H1 (cell line): Measurements from ENCODE around the gene DBET. TPM values are rescaled to one million over a fixed set of nuclear protein-coding genes. Genes with fewer than 3 reads are reported as not detected.
"Not testable (repeated sequence)": the region's sequence is repeated elsewhere in the genome, so short reads cannot be mapped to it uniquely, and the experiment has no call there.

Experiments used
- CTCF ChIA-PET: fragments of 300-600 bp; sonication (Branson Sonifier 250); formaldehyde crosslinking; loops from one replicate; lab custom pipeline; 2021; ENCODE audit not compliant: partially characterized antibody; lab: Charles Lee
- POLR2A ChIA-PET: fragments of 300-600 bp; sonication (Branson Sonifier 250); formaldehyde crosslinking; loops from one replicate; lab custom pipeline; 2021; ENCODE audit warnings: inconsistent platforms; ENCODE audit not compliant: partially characterized antibody; lab: Charles Lee
- DNase-seq, 2 experiments: peaks; one replicate each; pipeline versions ENCODE4 v3.0.0 to v3.0.0-alpha.2; 2010 to 2022; ENCODE audit warnings: low spot score in 2 of 2, low read depth in 1 of 2, mixed read lengths in 1 of 2
- FAIRE-seq: peaks from 2 replicates; lab custom pipeline; 2011; peaks lifted over from hg19 to GRCh38; lab: Jason Lieb, UNC
- H2AFZ ChIP-seq: 2 replicates; pipeline ENCODE4 v1.8.1; 2012; ENCODE audit warnings: low read length, inconsistent platforms
- H2AK5ac ChIP-seq: 2 replicates; pipeline ENCODE4 v1.6.1; 2013; ENCODE audit warnings: low read depth, low read length
- H2BK120ac ChIP-seq: replicated peaks from 2 replicates; pipeline ENCODE3; 2013; ENCODE audit warnings: low read depth, low read length, inconsistent platforms
- H2BK12ac ChIP-seq: 2 replicates; pipeline ENCODE4 v1.6.1; 2013; ENCODE audit warnings: low read depth, low read length
- H2BK15ac ChIP-seq: 2 replicates; pipeline ENCODE4 v1.6.1; 2013; ENCODE audit warnings: low read length
- H2BK20ac ChIP-seq: 2 replicates; pipeline ENCODE4 v1.6.1; 2013; ENCODE audit warnings: low read length
- H2BK5ac ChIP-seq: 2 replicates; pipeline ENCODE4 v1.6.1; 2013; ENCODE audit warnings: low read depth, low read length
- H3K14ac ChIP-seq: 2 replicates; pipeline ENCODE4 v1.6.1; 2013; ENCODE audit warnings: inconsistent platforms; ENCODE audit not compliant: insufficient read length
- H3K18ac ChIP-seq: 2 replicates; pipeline ENCODE4 v1.6.1; 2013; ENCODE audit warnings: low read length; ENCODE audit errors: extremely low read depth
- H3K23ac ChIP-seq: 2 replicates; pipeline ENCODE4 v1.6.1; 2013; ENCODE audit warnings: inconsistent platforms; ENCODE audit not compliant: insufficient read length
- H3K23me2 ChIP-seq: 2 replicates; pipeline ENCODE4 v1.6.1; 2013; ENCODE audit warnings: low read depth, low read length
- H3K27ac ChIP-seq: 2 replicates; pipeline ENCODE4 v1.6.1; 2011; ENCODE audit warnings: low read depth, low read length, inconsistent platforms
- H3K27me3 ChIP-seq, 4 experiments: replicated peaks in 1 of 4; 1 replicate in 1 of 4; 2 replicates in 3 of 4; pipeline versions ENCODE4 v1.6.1 to v1.8.1; 2011 to 2013; ENCODE audit warnings: low read length in 3 of 4, mild to moderate bottlenecking in 3 of 4, inconsistent platforms in 2 of 4, mixed read lengths in 2 of 4, moderate library complexity in 1 of 4; ENCODE audit not compliant: control insufficient read depth in 3 of 4, insufficient read depth in 3 of 4; ENCODE audit errors: extremely low read depth in 1 of 4
- H3K36me3 ChIP-seq, 4 experiments: 2 replicates each; pipeline versions ENCODE4 v1.6.1 to v1.8.1; 2011 to 2013; ENCODE audit warnings: mild to moderate bottlenecking in 4 of 4, low read length in 3 of 4, moderate library complexity in 2 of 4, control low read depth in 1 of 4, inconsistent platforms in 1 of 4; ENCODE audit not compliant: insufficient read depth in 4 of 4, control insufficient read depth in 2 of 4
- H3K4ac ChIP-seq: replicated peaks from 2 replicates; pipeline ENCODE3; 2013; ENCODE audit warnings: low read length, low read depth, mixed read lengths, inconsistent platforms; ENCODE audit not compliant: insufficient read length
- H3K4me1 ChIP-seq, 4 experiments: replicated peaks in 1 of 4; 1 replicate in 1 of 4; 2 replicates in 3 of 4; pipeline versions ENCODE4 v1.6.1 to v1.8.1; 2011 to 2013; ENCODE audit warnings: low read length in 3 of 4, inconsistent platforms in 2 of 4, mixed read lengths in 1 of 4; ENCODE audit not compliant: insufficient read depth in 4 of 4, control insufficient read depth in 3 of 4
- H3K4me2 ChIP-seq, 2 experiments: 2 replicates each; pipeline versions ENCODE4 v1.6.1 to v1.8.1; 2011 to 2013; ENCODE audit warnings: low read depth in 2 of 2, low read length in 2 of 2, control low read depth in 1 of 2, inconsistent platforms in 1 of 2, mild to moderate bottlenecking in 1 of 2; ENCODE audit not compliant: insufficient read depth in 1 of 2
- H3K4me3 ChIP-seq, 4 experiments: fragments of 200-600, 300-600 bp in 1 of 4; sonication (generic), shearing (Covaris generic), sonication (Bioruptor Twin) in 1 of 4; 2 replicates each; pipeline versions ENCODE4 v1.5.1 to v1.8.1; 2011 to 2016; ENCODE audit warnings: low read length in 4 of 4, low read depth in 3 of 4, control low read depth in 2 of 4, inconsistent platforms in 2 of 4, mild to moderate bottlenecking in 2 of 4, mixed read lengths in 1 of 4, moderate library complexity in 1 of 4; ENCODE audit not compliant: insufficient read depth in 2 of 4; ENCODE audit errors: extremely low read depth in 1 of 4
- H3K56ac ChIP-seq: replicated peaks from 2 replicates; pipeline ENCODE3; 2013; ENCODE audit warnings: low read depth, mild to moderate bottlenecking, mixed read lengths, low read length, inconsistent platforms; ENCODE audit not compliant: insufficient read length
- H3K79me1 ChIP-seq: 2 replicates; pipeline ENCODE4 v1.6.1; 2013; ENCODE audit warnings: low read depth, low read length, control low read depth
- H3K79me2 ChIP-seq, 2 experiments: 2 replicates each; pipeline versions ENCODE4 v1.6.1 to v1.8.1; 2012 to 2013; ENCODE audit warnings: low read length in 2 of 2, mild to moderate bottlenecking in 2 of 2, inconsistent platforms in 1 of 2; ENCODE audit not compliant: insufficient read depth in 2 of 2, control insufficient read depth in 1 of 2
- H3K9ac ChIP-seq, 4 experiments: replicated peaks in 1 of 4; 1 replicate in 1 of 4; 2 replicates in 3 of 4; pipeline versions ENCODE4 v1.6.1 to v1.8.1; 2011 to 2013; ENCODE audit warnings: low read depth in 3 of 4, low read length in 3 of 4, control low read depth in 2 of 4, mild to moderate bottlenecking in 2 of 4, moderate library complexity in 2 of 4, inconsistent platforms in 1 of 4; ENCODE audit errors: extremely low read depth in 1 of 4
- H3K9me3 ChIP-seq, 2 experiments: 2 replicates each; pipeline versions ENCODE4 v1.6.1 to v1.8.1; 2012 to 2013; ENCODE audit warnings: mild to moderate bottlenecking in 2 of 2, moderate library complexity in 2 of 2, control low read depth in 1 of 2, inconsistent platforms in 1 of 2, low read depth in 1 of 2, low read length in 1 of 2, mixed read lengths in 1 of 2; ENCODE audit not compliant: insufficient read depth in 2 of 2
- H4K20me1 ChIP-seq, 2 experiments: replicated peaks in 1 of 2; 2 replicates each; pipeline versions ENCODE3 to v1.8.1; 2011 to 2013; ENCODE audit warnings: inconsistent platforms in 2 of 2, low read length in 2 of 2, mild to moderate bottlenecking in 1 of 2; ENCODE audit not compliant: insufficient read depth in 2 of 2, control insufficient read depth in 1 of 2
- H4K5ac ChIP-seq: 2 replicates; pipeline ENCODE4 v1.6.1; 2013; ENCODE audit warnings: low read length, low read depth, mixed read lengths, inconsistent platforms; ENCODE audit not compliant: insufficient read length
- H4K8ac ChIP-seq: 2 replicates; pipeline ENCODE4 v1.8.0; 2013; ENCODE audit warnings: mild to moderate bottlenecking, moderate library complexity, low read length, inconsistent platforms; ENCODE audit not compliant: insufficient read depth; ENCODE audit errors: extremely low read depth
- H4K91ac ChIP-seq: replicated peaks from 2 replicates; pipeline ENCODE3; 2013; ENCODE audit warnings: low read length, mixed read lengths, inconsistent platforms; ENCODE audit not compliant: insufficient read length
- WGBS, 2 experiments: shearing (Covaris generic) in 1 of 2; methylation state at CpG; one replicate each; pipeline versions ENCODE4 v1.1.6 to v1.1.7; 2013 to 2015; ENCODE audit warnings: low lambda C conversion rate in 2 of 2, mixed read lengths in 2 of 2, inconsistent platforms in 1 of 2, low coverage in 1 of 2, missing lambda C conversion rate in 1 of 2; ENCODE audit not compliant: insufficient replicate concordance in 2 of 2, insufficient coverage in 1 of 2, insufficient read length in 1 of 2; ENCODE audit errors: extremely low coverage in 1 of 2, missing lambda C conversion rate in 1 of 2; 5-methylcytosine and 5-hydroxymethylcytosine counted together
- polyA plus RNA-seq, 7 experiments: library from polyadenylated mRNA; depleted of rRNA in 3 of 7; stranded (reverse) in 5 of 7; unstranded in 2 of 7; fragments of >200 nt in 5 of 7; fragments of 200-250 nt in 2 of 7; gene quantifications; 1 replicate in 5 of 7; 2 replicates in 1 of 7; 4 replicates in 1 of 7; pipeline versions ENCODE4 v1.2.1 to v1.2.3, GENCODE V29; 2011 to 2013; ENCODE audit warnings: missing spikeins in 2 of 7, mixed read lengths in 2 of 7
- total RNA-seq: library from RNA; stranded (reverse); fragmentation: NEBNext Ultra II Directional; extraction: Animal tissue kit (Norgen Biotek cat#: 25700); gene quantifications from 2 replicates; pipeline ENCODE4 v1.2.1, GENCODE V29; 2021

The DBET gene
- total and polyA plus RNA-seq, 2 of the 8 experiments (the other 6 are each of a cell fraction or from before 2014, with no cell fraction given), result not detected

DNA sequence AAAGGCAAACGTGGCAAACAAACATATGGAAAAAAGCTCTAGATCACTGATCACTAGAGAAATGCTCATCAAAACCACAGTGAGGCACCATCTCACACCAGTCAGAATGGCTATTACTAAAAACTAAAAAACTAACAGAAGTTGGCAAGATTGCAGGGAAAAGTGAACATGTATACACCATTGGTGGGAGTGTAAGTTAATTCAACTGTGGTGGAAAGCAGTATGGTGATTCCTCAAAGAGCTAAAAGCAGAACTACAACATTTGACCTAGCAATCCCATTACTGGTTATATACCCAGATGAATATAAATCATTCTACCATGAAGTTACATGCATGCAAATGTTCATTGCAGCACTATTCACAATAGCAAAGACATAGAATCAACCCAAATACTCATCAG lies 29.7 kb downstream of the DBET start:
- POLR2A ChIA-PET, FAIRE-seq: not testable (repeated sequence)

DNA sequence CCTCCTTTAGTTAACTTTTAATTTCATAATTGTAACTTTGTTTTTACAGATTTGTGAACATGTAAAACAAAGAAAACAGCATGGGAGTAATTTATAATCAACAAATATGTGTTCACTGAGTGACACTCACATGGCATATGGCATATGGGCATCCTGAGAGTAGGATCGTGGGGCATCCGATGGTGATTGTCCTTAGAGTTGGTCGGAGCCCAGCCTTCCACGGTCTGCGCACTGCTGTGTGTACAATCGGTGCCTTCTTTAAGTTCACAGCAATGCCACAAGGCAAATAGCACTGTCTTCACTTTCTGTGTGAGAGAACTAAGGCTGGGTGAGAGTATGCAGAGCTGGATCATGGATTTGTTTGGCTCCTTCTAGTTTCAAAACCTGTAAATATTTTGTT lies 31.0 kb downstream of the DBET start:
- H2BK120ac ChIP-seq, H4K91ac ChIP-seq, H3K9me3 ChIP-seq, H4K8ac ChIP-seq, H2BK12ac ChIP-seq, CTCF ChIA-PET, FAIRE-seq, H3K23ac ChIP-seq, H2AK5ac ChIP-seq, H4K5ac ChIP-seq, DNase-seq, H2BK20ac ChIP-seq, H2AFZ ChIP-seq, H3K27ac ChIP-seq, H3K56ac ChIP-seq, H3K9ac ChIP-seq, H3K36me3 ChIP-seq, H3K4me3 ChIP-seq, H3K18ac ChIP-seq, H3K4ac ChIP-seq, H4K20me1 ChIP-seq, H3K4me1 ChIP-seq, H3K14ac ChIP-seq, POLR2A ChIA-PET, H3K23me2 ChIP-seq, H2BK5ac ChIP-seq, H3K27me3 ChIP-seq, H2BK15ac ChIP-seq, H3K79me2 ChIP-seq, H3K79me1 ChIP-seq, H3K4me2 ChIP-seq: not testable (repeated sequence)
- WGBS, 2 experiments, result no CpG with 5 or more reads among the region's 6 CpGs

More for the DNA sequence above, 29.7 kb downstream of the DBET start:
- H4K8ac ChIP-seq, H3K27ac ChIP-seq, CTCF ChIA-PET, H3K4me2 ChIP-seq, H2BK120ac ChIP-seq, H3K23ac ChIP-seq, H3K4ac ChIP-seq, H3K14ac ChIP-seq, H3K79me2 ChIP-seq, H4K20me1 ChIP-seq, H2BK5ac ChIP-seq, H3K4me1 ChIP-seq, H3K79me1 ChIP-seq, H2BK12ac ChIP-seq, H3K56ac ChIP-seq, H2AK5ac ChIP-seq, H3K9ac ChIP-seq, H2AFZ ChIP-seq, H4K5ac ChIP-seq, H2BK20ac ChIP-seq, H4K91ac ChIP-seq, H3K23me2 ChIP-seq, H3K36me3 ChIP-seq, DNase-seq, H2BK15ac ChIP-seq, H3K9me3 ChIP-seq, H3K27me3 ChIP-seq, H3K18ac ChIP-seq, H3K4me3 ChIP-seq: not testable (repeated sequence)
- no CpG with 5 or more reads among the region's 1 CpG for WGBS, 2 experiments
